CD4-positive, CD25-positive, alpha-beta regulatory T cell (primary cell): Measurements from ENCODE around the gene NPLOC4. TPM values are rescaled to one million over a fixed set of nuclear protein-coding genes. Genes with fewer than 3 reads are reported as not detected.

ENCODE experiments used
- ATAC-seq, 2 donors: fragments of 150-1000 bp; cut with Tn5 transposase; one replicate each; pipeline ENCODE4 v1.10.0; 2021; ENCODE audit warnings: low read depth in 2 of 2, moderate number of reproducible peaks in 2 of 2, moderate library complexity in 1 of 2
- DNase-seq, 3 donors: peaks; one replicate each; pipeline versions ENCODE4 v3.0.0 to v3.0.0-alpha.2; 2012 to 2022; ENCODE audit warnings: mixed read lengths in 1 of 3
- H3K27ac ChIP-seq: one replicate; pipeline ENCODE4 v1.7.0; 2013; ENCODE audit warnings: mild to moderate bottlenecking, low read length; ENCODE audit not compliant: insufficient read depth, poor library complexity, severe bottlenecking
- H3K27me3 ChIP-seq: one replicate; pipeline ENCODE4 v1.7.0; 2013; ENCODE audit warnings: low read length; ENCODE audit not compliant: control insufficient read depth, insufficient read depth
- H3K36me3 ChIP-seq: one replicate; pipeline ENCODE4 v1.7.0; 2013; ENCODE audit warnings: mild to moderate bottlenecking, low read length, moderate library complexity; ENCODE audit not compliant: control insufficient read depth, insufficient read depth
- H3K4me1 ChIP-seq: 2 replicates; pipeline ENCODE4 v1.7.0; 2013; ENCODE audit warnings: mild to moderate bottlenecking, low read length; ENCODE audit not compliant: insufficient read depth, control insufficient read depth, poor library complexity, severe bottlenecking
- H3K4me3 ChIP-seq: one replicate; pipeline ENCODE4 v1.7.0; 2013; ENCODE audit warnings: low read depth, mild to moderate bottlenecking, low read length, moderate library complexity
- H3K9me3 ChIP-seq, 2 experiments: 1 replicate in 1 of 2; 2 replicates in 1 of 2; pipeline ENCODE4 v1.7.0; 2013; ENCODE audit warnings: low read length in 2 of 2, mild to moderate bottlenecking in 1 of 2, moderate library complexity in 1 of 2; ENCODE audit not compliant: control insufficient read depth in 2 of 2
- H3K27ac Mint-ChIP-seq, 3 donors: one replicate each; pipeline ENCODE4 v1.8.0; 2020 to 2022; ENCODE audit warnings: mild to moderate bottlenecking in 3 of 3, mixed read lengths in 3 of 3, moderate library complexity in 2 of 3
- H3K27me3 Mint-ChIP-seq: one replicate; pipeline ENCODE4 v1.8.0; 2022; ENCODE audit warnings: mild to moderate bottlenecking, mixed read lengths
- H3K36me3 Mint-ChIP-seq: one replicate; pipeline ENCODE4 v1.8.0; 2020; ENCODE audit warnings: mixed read lengths
- H3K4me1 Mint-ChIP-seq, 4 donors: one replicate each; pipeline ENCODE4 v1.8.0; 2020 to 2022; ENCODE audit warnings: mixed read lengths in 4 of 4, mild to moderate bottlenecking in 1 of 4
- H3K4me3 Mint-ChIP-seq, 4 donors: one replicate each; pipeline ENCODE4 v1.8.0; 2020 to 2022; ENCODE audit warnings: mild to moderate bottlenecking in 4 of 4, mixed read lengths in 4 of 4, moderate library complexity in 3 of 4
- H3K9me3 Mint-ChIP-seq, 7 donors: one replicate each; pipeline ENCODE4 v1.8.0; 2020 to 2022; ENCODE audit warnings: mixed read lengths in 7 of 7, mild to moderate bottlenecking in 3 of 7, moderate library complexity in 2 of 7
- polyA plus RNA-seq, 4 donors: library from polyadenylated mRNA; unstranded; fragments of 300-500 nt; fragmentation: Illumina TruSeq; gene quantifications; one replicate each; pipeline ENCODE4 v1.2.3, GENCODE V29; 2021
- total RNA-seq: library from RNA; stranded (reverse); gene quantifications from one replicate; pipeline ENCODE4 v1.2.3, GENCODE V29; 2022

The NPLOC4 gene
- total and polyA plus RNA-seq, 5 donors from 2014 or later, result 48.6 to 103 (median 51.9) TPM

- ATAC-seq (no peak), DNase-seq (no peak)
- H3K27ac ChIP-seq, result no peak overlapping the region
- no peak overlapping the region for H3K4me3 ChIP-seq
- Mint-ChIP-seq H3K4me1 (peaks cover 0 to 5% (median 1%) of the 10 kb centered on the region in 4 donors), H3K4me3 (no peak overlapping the region), H3K9me3 (no peaks in the 10 kb centered on the region), H3K27ac (no peak overlapping the region), H3K36me3 (peaks cover 41% of the 10 kb centered on the region), H3K27me3 (no peaks in the 10 kb centered on the region)
- H3K9me3 ChIP-seq, result no peaks in the 10 kb centered on the region
- H3K36me3 ChIP-seq, result peaks cover 75% of the 10 kb centered on the region
- H3K4me1 ChIP-seq, result no peaks in the 10 kb centered on the region
- no peaks in the 10 kb centered on the region for H3K27me3 ChIP-seq
These were observed 71.7 kb downstream of the NPLOC4 start for GRCh38 chr17:81565231-81565630.

- no peak overlapping the region for H3K4me3 ChIP-seq
- ATAC-seq (no peak), DNase-seq (no peak)
- H3K4me1 ChIP-seq, result no peaks in the 10 kb centered on the region
- Mint-ChIP-seq H3K27ac (peak overlapping the region in 1 of 3 donors; percentile 63), H3K36me3 (peaks cover 42% of the 10 kb centered on the region), H3K27me3 (no peaks in the 10 kb centered on the region), H3K4me1 (peaks cover 0 to 5% (median 1%) of the 10 kb centered on the region in 4 donors), H3K4me3 (peak overlapping the region in 1 of 4 donors; percentile 28), H3K9me3 (no peaks in the 10 kb centered on the region)
- no peaks in the 10 kb centered on the region for H3K27me3 ChIP-seq
- H3K36me3 ChIP-seq, result peaks cover 74% of the 10 kb centered on the region
- H3K9me3 ChIP-seq, result no peaks in the 10 kb centered on the region
- H3K27ac ChIP-seq, result no peak overlapping the region
These were observed 72.1 kb downstream of the NPLOC4 start for GRCh38 chr17:81564778-81565177.

GRCh38 chr17:81563861-81564586 is 72.9 kb downstream of the NPLOC4 start:
- peaks cover 42% of the 10 kb centered on the region for H3K36me3 Mint-ChIP-seq
- no peak for DNase-seq

GRCh38 chr17:81561494-81561885 is 75.4 kb downstream of the NPLOC4 start:
- H3K27me3 Mint-ChIP-seq, result no peaks in the 10 kb centered on the region

More at GRCh38 chr17:81563861-81564586, 72.9 kb downstream of the NPLOC4 start:
- Mint-ChIP-seq H3K27ac (no peak overlapping the region), H3K27me3 (no peaks in the 10 kb centered on the region), H3K9me3 (no peaks in the 10 kb centered on the region), H3K4me3 (no peak overlapping the region), H3K4me1 (peaks cover 0 to 5% (median 1%) of the 10 kb centered on the region in 4 donors)
- no peak overlapping the region for H3K4me3 ChIP-seq
- no peaks in the 10 kb centered on the region for H3K4me1 ChIP-seq
- H3K27me3 ChIP-seq, result no peaks in the 10 kb centered on the region
- H3K27ac ChIP-seq, result no peak overlapping the region
- peaks cover 68% of the 10 kb centered on the region for H3K36me3 ChIP-seq
- no peaks in the 10 kb centered on the region for H3K9me3 ChIP-seq
- no peak for ATAC-seq

GRCh38 chr17:81558941-81559806 is 77.7 kb downstream of the NPLOC4 start:
- Mint-ChIP-seq H3K4me1 (peaks cover 0 to 5% (median 4%) of the 10 kb centered on the region in 4 donors), H3K27ac (no peak overlapping the region), H3K27me3 (peaks cover 2% of the 10 kb centered on the region), H3K4me3 (no peak overlapping the region), H3K36me3 (peaks cover 12% of the 10 kb centered on the region), H3K9me3 (no peaks in the 10 kb centered on the region)
- Histone ChIP-seq H3K4me3 (no peak overlapping the region), H3K27me3 (no peaks in the 10 kb centered on the region), H3K27ac (no peak overlapping the region), H3K4me1 (peaks cover 1% of the 10 kb centered on the region), H3K9me3 (no peaks in the 10 kb centered on the region), H3K36me3 (peaks cover 28% of the 10 kb centered on the region)
- no peak for ATAC-seq
- no peak for DNase-seq

More at GRCh38 chr17:81561494-81561885, 75.4 kb downstream of the NPLOC4 start:
- Histone ChIP-seq H3K9me3 (no peaks in the 10 kb centered on the region), H3K27ac (no peak overlapping the region), H3K27me3 (no peaks in the 10 kb centered on the region), H3K36me3 (peaks cover 51% of the 10 kb centered on the region), H3K4me1 (no peaks in the 10 kb centered on the region), H3K4me3 (no peak overlapping the region)
- DNase-seq, result no peak
- Mint-ChIP-seq H3K9me3 (no peaks in the 10 kb centered on the region), H3K27ac (no peak overlapping the region), H3K36me3 (peaks cover 32% of the 10 kb centered on the region), H3K4me1 (peaks cover 0 to 5% (median 1%) of the 10 kb centered on the region in 4 donors), H3K4me3 (no peak overlapping the region)
- ATAC-seq, result no peak

- peaks cover 19% of the 10 kb centered on the region for H3K36me3 ChIP-seq
- Mint-ChIP-seq H3K4me1 (peaks cover 0 to 15% (median 10%) of the 10 kb centered on the region in 4 donors), H3K27ac (no peak overlapping the region), H3K9me3 (no peaks in the 10 kb centered on the region), H3K4me3 (no peak overlapping the region), H3K36me3 (peaks cover 12% of the 10 kb centered on the region), H3K27me3 (peaks cover 5% of the 10 kb centered on the region)
- DNase-seq (no peak), ATAC-seq (no peak)
- no peaks in the 10 kb centered on the region for H3K27me3 ChIP-seq
- no peaks in the 10 kb centered on the region for H3K9me3 ChIP-seq
- no peak overlapping the region for H3K4me3 ChIP-seq
- peaks cover 12% of the 10 kb centered on the region for H3K4me1 ChIP-seq
- no peak overlapping the region for H3K27ac ChIP-seq
These were observed 78.8 kb downstream of the NPLOC4 start for GRCh38 chr17:81558115-81558468.

- no peak overlapping the region for H3K27ac Mint-ChIP-seq
- ATAC-seq (no peak), DNase-seq (no peak)
- H3K27ac ChIP-seq, result no peak overlapping the region
- peaks cover 0 to 17% (median 10%) of the 10 kb centered on the region in 4 donors for H3K4me1 Mint-ChIP-seq
- H3K36me3 ChIP-seq, result peaks cover 19% of the 10 kb centered on the region
- peaks cover 5% of the 10 kb centered on the region for H3K27me3 Mint-ChIP-seq
- no peaks in the 10 kb centered on the region for H3K9me3 Mint-ChIP-seq
- H3K9me3 ChIP-seq, result no peaks in the 10 kb centered on the region
- H3K4me3 Mint-ChIP-seq, result no peak overlapping the region
- H3K4me3 ChIP-seq, result no peak overlapping the region
- H3K36me3 Mint-ChIP-seq, result peaks cover 12% of the 10 kb centered on the region
- H3K4me1 ChIP-seq, result peaks cover 14% of the 10 kb centered on the region
- no peaks in the 10 kb centered on the region for H3K27me3 ChIP-seq
These were observed 79.4 kb downstream of the NPLOC4 start for GRCh38 chr17:81557276-81558114.
